Measurements from ENCODE around the gene NUF2. TPM values are rescaled to one million over a fixed set of nuclear protein-coding genes. Genes with fewer than 3 reads are reported as not detected.

Gene NUF2
- total RNA-seq, 1 donor from 2014 or later = 2.2 TPM

- no peaks in the 10 kb centered on the region for H3K9me3 ChIP-seq (ENCODE audit: insufficient read depth, low read depth, low read length)
- Mint-ChIP-seq H3K36me3 (ENCODE audit: low read depth, unreplicated experiment) (peaks cover 8% of the 10 kb centered on the region), H3K27ac (ENCODE audit: unreplicated experiment) (no peak overlapping the region), H3K4me1 (ENCODE audit: low read depth, unreplicated experiment) (no peaks in the 10 kb centered on the region), H3K4me3 (ENCODE audit: unreplicated experiment) (no peak overlapping the region), H3K27me3 (ENCODE audit: low read depth, unreplicated experiment) (no peaks in the 10 kb centered on the region), H3K9me3 (ENCODE audit: unreplicated experiment) (peaks cover 4% of the 10 kb centered on the region)
- no peak overlapping the region for H3K4me3 ChIP-seq (ENCODE audit: insufficient read depth, low read depth, low read length)
- no peak overlapping the region for H3K9ac ChIP-seq (ENCODE audit: low read length)
- H3K79me2 ChIP-seq (ENCODE audit: insufficient read depth, low read length) = no peaks in the 10 kb centered on the region
- DNase-seq (ENCODE audit: low read depth) (no peak), FAIRE-seq (no peak)
- H3K36me3 ChIP-seq (ENCODE audit: insufficient read depth, low read length) = no peaks in the 10 kb centered on the region
- H2AFZ ChIP-seq (ENCODE audit: low read depth, low read length) = no peak overlapping the region
- H3K27me3 ChIP-seq (ENCODE audit: insufficient read depth, low read length) = no peaks in the 10 kb centered on the region
- H3K27ac ChIP-seq (ENCODE audit: low read depth, low read length) = no peak overlapping the region
- H3K4me1 ChIP-seq (ENCODE audit: insufficient read depth, low read length) = no peaks in the 10 kb centered on the region
- H3K4me2 ChIP-seq (ENCODE audit: low read length) = no peak overlapping the region
- TF ChIP-seq EZH2 (IDR thresholded peaks at IDR 0.05; ENCODE audit: insufficient read depth, low read length) (no peak), CTCF (IDR thresholded peaks at IDR 0.05; ENCODE audit: insufficient read depth, low read depth, low read length) (no peak)
- no peaks in the 10 kb centered on the region for H4K20me1 ChIP-seq (ENCODE audit: insufficient read depth, low read length)
These were observed 25.1 kb upstream of the NUF2 start for GRCh38 chr1:163296504-163297263.

GRCh38 chr1:163298365-163298764 is 23.4 kb upstream of the NUF2 start:
- Mint-ChIP-seq H3K27ac (ENCODE audit: unreplicated experiment) (no peak overlapping the region), H3K36me3 (ENCODE audit: low read depth, unreplicated experiment) (no peaks in the 10 kb centered on the region), H3K27me3 (ENCODE audit: low read depth, unreplicated experiment) (no peaks in the 10 kb centered on the region), H3K9me3 (ENCODE audit: unreplicated experiment) (no peaks in the 10 kb centered on the region), H3K4me3 (ENCODE audit: unreplicated experiment) (no peak overlapping the region), H3K4me1 (ENCODE audit: low read depth, unreplicated experiment) (no peaks in the 10 kb centered on the region)
- Histone ChIP-seq H3K4me3 (ENCODE audit: insufficient read depth, low read depth, low read length) (no peak overlapping the region), H3K27ac (ENCODE audit: low read depth, low read length) (no peak overlapping the region), H3K36me3 (ENCODE audit: insufficient read depth, low read length) (no peaks in the 10 kb centered on the region), H3K27me3 (ENCODE audit: insufficient read depth, low read length) (no peaks in the 10 kb centered on the region), H2AFZ (ENCODE audit: low read depth, low read length) (no peak overlapping the region), H3K4me1 (ENCODE audit: insufficient read depth, low read length) (no peaks in the 10 kb centered on the region), H3K79me2 (ENCODE audit: insufficient read depth, low read length) (no peaks in the 10 kb centered on the region), H3K4me2 (ENCODE audit: low read length) (no peak overlapping the region), H4K20me1 (ENCODE audit: insufficient read depth, low read length) (no peaks in the 10 kb centered on the region), H3K9me3 (ENCODE audit: insufficient read depth, low read depth, low read length) (no peaks in the 10 kb centered on the region), H3K9ac (ENCODE audit: low read length) (no peak overlapping the region)
- DNase-seq (ENCODE audit: low read depth) = no peak
- no peak for FAIRE-seq
- no peak for TF ChIP-seq EZH2 (IDR thresholded peaks at IDR 0.05; ENCODE audit: insufficient read depth, low read length)
- no peak for TF ChIP-seq CTCF (IDR thresholded peaks at IDR 0.05; ENCODE audit: insufficient read depth, low read depth, low read length)

DNA sequence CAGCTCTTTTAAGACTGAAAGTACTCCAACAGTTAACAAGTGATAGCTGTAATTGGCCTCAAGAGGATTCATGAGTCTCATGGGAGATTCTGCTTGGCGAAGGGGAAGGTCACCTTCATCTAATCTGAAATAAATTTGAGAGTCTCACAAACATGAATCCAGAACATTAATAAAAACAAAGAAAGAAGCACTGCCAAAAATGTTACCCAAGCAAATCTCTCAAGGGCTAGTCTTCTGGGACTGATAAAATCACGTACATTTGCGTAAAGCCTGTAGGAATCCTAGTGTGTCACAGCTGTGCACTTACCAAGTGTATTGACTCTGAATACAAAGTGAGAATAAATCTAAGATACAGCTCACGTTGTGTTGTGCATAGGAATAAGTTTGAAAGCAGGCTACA is 21.2 kb upstream of the NUF2 start:
- Histone ChIP-seq H3K4me3 (ENCODE audit: insufficient read depth, low read depth, low read length) (no peak overlapping the region), H3K9ac (ENCODE audit: low read length) (no peak overlapping the region), H3K9me3 (ENCODE audit: insufficient read depth, low read depth, low read length) (no peaks in the 10 kb centered on the region), H3K79me2 (ENCODE audit: insufficient read depth, low read length) (no peaks in the 10 kb centered on the region), H3K27me3 (ENCODE audit: insufficient read depth, low read length) (no peaks in the 10 kb centered on the region), H3K4me2 (ENCODE audit: low read length) (no peak overlapping the region), H4K20me1 (ENCODE audit: insufficient read depth, low read length) (no peaks in the 10 kb centered on the region), H3K36me3 (ENCODE audit: insufficient read depth, low read length) (no peaks in the 10 kb centered on the region), H3K4me1 (ENCODE audit: insufficient read depth, low read length) (no peaks in the 10 kb centered on the region), H3K27ac (ENCODE audit: low read depth, low read length) (no peak overlapping the region), H2AFZ (ENCODE audit: low read depth, low read length) (no peak overlapping the region)
- Mint-ChIP-seq H3K4me1 (ENCODE audit: low read depth, unreplicated experiment) (no peaks in the 10 kb centered on the region), H3K9me3 (ENCODE audit: unreplicated experiment) (no peaks in the 10 kb centered on the region), H3K27me3 (ENCODE audit: low read depth, unreplicated experiment) (no peaks in the 10 kb centered on the region), H3K4me3 (ENCODE audit: unreplicated experiment) (no peak overlapping the region), H3K36me3 (ENCODE audit: low read depth, unreplicated experiment) (no peaks in the 10 kb centered on the region), H3K27ac (ENCODE audit: unreplicated experiment) (no peak overlapping the region)
- no peak for TF ChIP-seq EZH2 (IDR thresholded peaks at IDR 0.05; ENCODE audit: insufficient read depth, low read length)
- TF ChIP-seq CTCF (IDR thresholded peaks at IDR 0.05; ENCODE audit: insufficient read depth, low read depth, low read length) = no peak
- DNase-seq (ENCODE audit: low read depth) (no peak), FAIRE-seq (no peak)
